ENCODE data around the gene NAT16. TPM values are rescaled to one million over a fixed set of nuclear protein-coding genes. Genes with fewer than 3 reads are reported as not detected.
"Not testable (repeated sequence)": the region's sequence is repeated elsewhere in the genome, so short reads cannot be mapped to it uniquely, and the experiment has no call there.

NAT16 gene
- total RNA-seq, 4 donors from 2014 or later: not detected

- Histone ChIP-seq H3K27me3 (peaks cover 14% of the 10 kb centered on the region), H3K9me3 (no peaks in the 10 kb centered on the region), H3K4me3 (no peak overlapping the region), H3K4me1 (no peaks in the 10 kb centered on the region), H3K36me3 (peaks cover 0 to 69% of the 10 kb centered on the region in 2 donors), H3K27ac (no peak overlapping the region)
- ATAC-seq: no peak
- no peak for TF ChIP-seq POLR2A (IDR thresholded peaks at IDR 0.05)
- TF ChIP-seq EP300 (IDR thresholded peaks at IDR 0.05): no peak
- TF ChIP-seq CTCF (IDR thresholded peaks at IDR 0.05): no peak
- TF ChIP-seq POLR2AphosphoS5 (IDR thresholded peaks at IDR 0.05): no peak
- 89% methylated on average over 3 of the region's 17 CpGs; no CpG with 5 or more reads in 1 of the 2 donors for WGBS, 2 donors (ENCODE audit: low coverage in 1 of 2)
Observed at GRCh38 chr7:101207459-101207858, 27.4 kb upstream of the NAT16 start.

GRCh38 chr7:101206665-101207042 is 26.6 kb upstream of the NAT16 start:
- Histone ChIP-seq H3K9me3 (no peaks in the 10 kb centered on the region), H3K27me3 (peaks cover 22% of the 10 kb centered on the region), H3K36me3 (peaks cover 0 to 61% of the 10 kb centered on the region in 2 donors), H3K27ac (no peak overlapping the region), H3K4me3 (no peak overlapping the region), H3K4me1 (peaks cover 0 to 8% (median 7%) of the 10 kb centered on the region in 3 donors)
- TF ChIP-seq CTCF (IDR thresholded peaks at IDR 0.05) (no peak), POLR2AphosphoS5 (IDR thresholded peaks at IDR 0.05) (no peak), EP300 (IDR thresholded peaks at IDR 0.05) (no peak), POLR2A (IDR thresholded peaks at IDR 0.05) (no peak)
- WGBS, 2 donors (ENCODE audit: low coverage in 1 of 2): 86 to 90% methylated on average over 6 to 19 of the region's 19 CpGs
- ATAC-seq: no peak

- ATAC-seq: peak; percentile 9
- H3K27me3 ChIP-seq: peaks cover 27% of the 10 kb centered on the region
- 73 to 83% methylated on average over 6 to 19 of the region's 32 CpGs for WGBS, 2 donors (ENCODE audit: low coverage in 1 of 2)
- peaks cover 0 to 11% (median 8%) of the 10 kb centered on the region in 3 donors for H3K4me1 ChIP-seq
- H3K9me3 ChIP-seq: no peaks in the 10 kb centered on the region
- H3K4me3 ChIP-seq: no peak overlapping the region
- TF ChIP-seq CTCF (IDR thresholded peaks at IDR 0.05) (no peak), POLR2AphosphoS5 (IDR thresholded peaks at IDR 0.05) (no peak), EP300 (IDR thresholded peaks at IDR 0.05) (no peak), POLR2A (IDR thresholded peaks at IDR 0.05) (no peak)
- H3K36me3 ChIP-seq: peaks cover 0 to 55% of the 10 kb centered on the region in 2 donors
- no peak overlapping the region for H3K27ac ChIP-seq
Observed at GRCh38 chr7:101205901-101206664, 26.0 kb upstream of the NAT16 start.

- H3K27ac ChIP-seq, H3K9me3 ChIP-seq, ATAC-seq, H3K4me3 ChIP-seq: not testable (repeated sequence)
- Histone ChIP-seq H3K27me3 (peaks cover 48% of the 10 kb centered on the region), H3K4me1 (peaks cover 0 to 11% (median 8%) of the 10 kb centered on the region in 3 donors), H3K36me3 (peaks cover 0 to 35% of the 10 kb centered on the region in 2 donors)
- 56 to 80% methylated on average over 10 to 13 of the region's 22 CpGs for WGBS, 2 donors (ENCODE audit: low coverage in 1 of 2)
Observed at GRCh38 chr7:101203740-101204738, 23.9 kb upstream of the NAT16 start.

GRCh38 chr7:101202603-101202918 is 22.5 kb upstream of the NAT16 start:
- Histone ChIP-seq H3K27me3 (peaks cover 63% of the 10 kb centered on the region), H3K9me3 (no peaks in the 10 kb centered on the region), H3K4me3 (no peak overlapping the region), H3K36me3 (peaks cover 0 to 20% of the 10 kb centered on the region in 2 donors), H3K27ac (no peak overlapping the region), H3K4me1 (peaks cover 0 to 11% (median 8%) of the 10 kb centered on the region in 3 donors)
- 84% methylated on average over 5 of the region's 5 CpGs; no CpG with 5 or more reads in 1 of the 2 donors for WGBS, 2 donors (ENCODE audit: low coverage in 1 of 2)
- ATAC-seq: no peak
- TF ChIP-seq CTCF (IDR thresholded peaks at IDR 0.05): no peak

Measured in gastroesophageal sphincter (tissue), 4 donors.